Urinary bladder (tissue), 4 donors: Measurements from ENCODE around the gene WNT2B. TPM values are rescaled to one million over a fixed set of nuclear protein-coding genes. Genes with fewer than 3 reads are reported as not detected.

ENCODE experiments used
- DNase-seq: peaks from one replicate; pipeline ENCODE4 v3.0.0-alpha.2; 2015; ENCODE audit errors: extremely low spot score
- H3K27ac ChIP-seq: one replicate; pipeline ENCODE4 v1.5.1; 2013; ENCODE audit warnings: low read depth, mild to moderate bottlenecking, moderate library complexity
- H3K36me3 ChIP-seq: one replicate; pipeline ENCODE4 v1.6.1; 2013; ENCODE audit warnings: mild to moderate bottlenecking, moderate library complexity; ENCODE audit not compliant: insufficient read depth
- H3K4me1 ChIP-seq: one replicate; pipeline ENCODE4 v1.6.1; 2013; ENCODE audit warnings: mild to moderate bottlenecking, moderate library complexity; ENCODE audit not compliant: insufficient read depth
- H3K4me3 ChIP-seq: one replicate; pipeline ENCODE4 v1.5.1; 2013; ENCODE audit warnings: low read depth, low read length
- WGBS: extraction: QIAGEN DNeasy Blood & Tissue Kit; methylation state at CpG from one replicate; pipeline ENCODE4 v1.1.7; 2013; 5-methylcytosine and 5-hydroxymethylcytosine counted together
- polyA plus RNA-seq: library from polyadenylated mRNA; stranded (reverse); fragments of 200-250 nt; gene quantifications from one replicate; pipeline ENCODE4 v1.2.3, GENCODE V29; 2013
- total RNA-seq: library from RNA; depleted of rRNA; stranded (reverse); fragments of >200 nt; gene quantifications from one replicate; pipeline ENCODE4 v1.2.3, GENCODE V29; 2014
- donor health status: healthy with polysubstance abuse.
- donor health status: healthy.

Gene WNT2B
- total and polyA plus RNA-seq, 2 donors, result 9.1 to 55.2 TPM

DNA sequence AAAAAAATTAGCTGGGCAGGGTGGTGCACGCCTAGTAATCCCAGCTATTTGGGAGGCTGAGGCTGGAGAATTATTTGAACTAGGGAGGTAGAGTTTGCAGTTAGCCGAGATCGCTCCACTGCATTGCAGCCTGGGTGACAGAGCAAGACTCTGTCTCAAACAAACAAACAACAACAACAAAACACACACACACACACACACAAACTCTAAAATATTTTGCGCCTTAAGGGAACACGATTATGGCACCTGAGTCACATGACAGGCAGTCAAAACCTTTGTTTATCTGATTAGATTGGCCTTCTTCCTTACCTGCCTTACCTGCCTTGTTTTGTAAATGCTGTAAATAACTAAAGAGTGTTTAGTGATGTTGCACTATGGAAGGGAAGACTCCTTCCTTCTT lies 20.6 kb upstream of the WNT2B start:
- Histone ChIP-seq H3K27ac (no peak overlapping the region), H3K4me3 (no peak overlapping the region), H3K36me3 (peaks cover 1% of the 10 kb centered on the region), H3K4me1 (no peaks in the 10 kb centered on the region)
- DNase-seq, result no peak
- WGBS, result 96% methylated on average over 5 of the region's 5 CpGs

DNA sequence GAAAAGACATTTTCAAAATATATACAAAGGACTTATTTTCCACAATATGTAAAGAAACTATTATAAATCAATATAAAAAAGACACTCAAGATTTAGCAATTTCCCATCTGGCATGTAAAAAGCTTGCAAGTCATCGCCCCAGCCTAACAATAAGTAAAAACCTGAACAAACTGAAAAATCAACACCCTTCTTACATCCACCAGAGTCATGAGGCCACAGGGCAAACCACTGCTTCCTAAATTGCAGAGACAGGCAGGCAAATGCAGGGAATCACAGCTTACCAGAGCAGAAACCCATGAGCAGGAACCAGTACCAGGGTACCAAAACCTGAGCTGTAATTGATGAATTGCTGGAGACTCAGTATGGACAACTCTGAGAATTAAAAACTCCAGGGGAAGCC lies 16.7 kb upstream of the WNT2B start:
- DNase-seq, result no peak
- Histone ChIP-seq H3K4me1 (no peaks in the 10 kb centered on the region), H3K36me3 (peaks cover 1% of the 10 kb centered on the region), H3K27ac (no peak overlapping the region), H3K4me3 (no peak overlapping the region)
- 88% methylated on average over 1 of the region's 1 CpG for WGBS

DNA sequence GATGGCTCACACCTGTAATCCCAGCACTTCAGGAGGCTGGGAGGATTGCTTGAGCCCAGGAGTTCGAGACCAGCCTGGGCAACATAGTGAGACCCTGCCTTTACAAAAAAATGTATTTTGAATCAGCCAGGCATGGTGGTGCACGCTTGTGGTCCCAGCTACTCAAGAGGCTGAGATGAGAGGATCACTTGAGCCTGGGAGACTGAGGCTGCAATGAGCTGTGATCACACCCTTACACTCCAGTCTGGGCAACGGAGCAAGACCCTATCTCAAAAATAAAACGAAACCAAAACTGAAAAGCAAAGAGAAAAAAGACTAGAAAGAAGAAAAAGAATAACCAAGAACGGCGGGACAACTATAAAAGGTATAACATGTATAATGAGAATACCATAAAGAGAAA lies 15.4 kb upstream of the WNT2B start:
- H3K4me1 ChIP-seq, result no peaks in the 10 kb centered on the region
- no peak for DNase-seq
- 94% methylated on average over 6 of the region's 6 CpGs for WGBS
- no peak overlapping the region for H3K4me3 ChIP-seq
- H3K36me3 ChIP-seq, result no peaks in the 10 kb centered on the region
- H3K27ac ChIP-seq, result no peak overlapping the region

DNA sequence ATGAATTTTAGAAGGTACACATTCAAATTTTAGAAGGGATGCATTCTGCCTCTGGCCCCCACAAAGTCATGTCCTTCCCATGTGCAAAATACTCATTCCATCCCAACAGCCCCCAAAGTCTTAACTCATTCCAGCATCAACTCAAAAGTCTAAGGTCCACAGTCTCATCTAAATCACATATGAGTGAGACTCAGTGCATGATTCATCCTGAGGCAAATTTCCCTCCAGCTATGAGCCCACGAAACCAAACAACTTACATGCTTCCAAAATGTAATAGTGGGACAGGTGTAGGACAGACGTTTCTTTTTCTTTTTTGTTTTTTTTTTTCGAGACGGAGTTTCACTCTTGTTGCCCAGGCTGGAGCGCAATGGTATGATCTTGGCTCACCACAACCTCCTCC lies 12.5 kb upstream of the WNT2B start:
- DNase-seq, result no peak
- Histone ChIP-seq H3K4me3 (no peak overlapping the region), H3K4me1 (no peaks in the 10 kb centered on the region), H3K27ac (no peak overlapping the region), H3K36me3 (no peaks in the 10 kb centered on the region)
- 84% methylated on average over 5 of the region's 5 CpGs for WGBS

DNA sequence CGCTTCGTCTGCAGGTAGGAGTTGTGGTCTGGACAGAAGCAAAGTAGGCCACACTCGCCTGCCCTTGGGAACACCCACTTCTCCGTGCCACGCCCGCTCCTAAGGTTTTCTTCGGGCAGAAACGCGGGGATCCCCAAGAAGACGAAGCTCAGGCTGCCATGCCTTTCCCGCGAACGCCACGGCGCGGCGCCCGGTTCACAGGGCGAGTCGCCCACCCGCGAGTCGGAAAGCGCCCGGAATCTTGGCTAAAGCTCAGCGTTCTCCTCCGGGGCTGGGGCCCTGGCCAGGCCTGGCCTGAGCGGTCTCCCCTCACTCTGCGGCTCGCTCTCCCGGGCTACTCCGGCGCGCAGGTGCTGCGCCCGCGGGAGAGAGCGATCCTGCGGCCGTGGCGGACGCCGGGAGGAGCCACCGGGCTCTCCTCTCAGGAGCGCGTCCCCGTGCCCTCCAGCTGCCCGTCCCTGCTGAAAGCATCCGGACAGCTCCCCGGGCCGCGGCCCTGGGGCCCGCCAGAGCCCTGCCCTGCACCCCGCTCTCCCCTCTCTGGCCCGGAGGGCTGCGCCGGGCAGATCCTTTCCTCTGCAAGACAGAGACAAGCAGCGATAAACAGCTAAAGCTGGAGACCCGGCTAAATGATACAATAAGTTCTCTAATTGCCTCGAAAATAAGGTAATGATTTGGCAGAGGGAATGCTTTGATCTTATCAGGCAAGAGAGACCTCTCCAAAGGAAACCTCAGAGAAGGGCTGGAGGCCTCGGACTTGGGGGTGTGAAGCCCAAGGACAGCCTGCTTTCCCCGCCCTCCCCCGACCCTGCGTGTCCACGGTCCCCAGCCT lies 6.7 kb upstream of the WNT2B start:
- WGBS, result 3% methylated on average over 65 of the region's 65 CpGs
- Histone ChIP-seq H3K4me1 (no peaks in the 10 kb centered on the region), H3K36me3 (no peaks in the 10 kb centered on the region), H3K27ac (no peak overlapping the region), H3K4me3 (peak overlapping the region; percentile 48)
- DNase-seq, result peak; percentile 56

DNA sequence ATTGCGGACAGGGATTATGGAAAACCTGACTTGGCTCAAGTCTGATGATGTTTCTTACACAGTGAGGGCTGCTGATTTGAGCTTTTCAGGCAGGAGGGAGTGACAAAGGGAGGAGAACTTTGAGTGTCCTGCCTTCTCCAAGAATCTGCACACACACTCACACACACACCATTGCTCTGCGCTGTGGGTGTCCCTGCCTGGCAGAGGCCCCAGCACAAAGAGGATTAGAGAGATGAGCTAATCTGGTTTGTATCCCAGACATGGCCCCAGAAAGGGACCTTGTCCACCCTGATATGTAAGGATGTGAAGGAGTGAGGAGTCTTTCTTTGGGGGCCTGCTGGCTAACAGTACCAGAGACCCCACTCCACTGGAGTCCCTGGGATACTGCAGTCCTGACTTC lies 5.9 kb upstream of the WNT2B start:
- DNase-seq, result no peak
- Histone ChIP-seq H3K4me3 (no peak overlapping the region), H3K36me3 (no peaks in the 10 kb centered on the region), H3K4me1 (no peaks in the 10 kb centered on the region), H3K27ac (no peak overlapping the region)
- WGBS, result 47% methylated on average over 2 of the region's 2 CpGs

DNA sequence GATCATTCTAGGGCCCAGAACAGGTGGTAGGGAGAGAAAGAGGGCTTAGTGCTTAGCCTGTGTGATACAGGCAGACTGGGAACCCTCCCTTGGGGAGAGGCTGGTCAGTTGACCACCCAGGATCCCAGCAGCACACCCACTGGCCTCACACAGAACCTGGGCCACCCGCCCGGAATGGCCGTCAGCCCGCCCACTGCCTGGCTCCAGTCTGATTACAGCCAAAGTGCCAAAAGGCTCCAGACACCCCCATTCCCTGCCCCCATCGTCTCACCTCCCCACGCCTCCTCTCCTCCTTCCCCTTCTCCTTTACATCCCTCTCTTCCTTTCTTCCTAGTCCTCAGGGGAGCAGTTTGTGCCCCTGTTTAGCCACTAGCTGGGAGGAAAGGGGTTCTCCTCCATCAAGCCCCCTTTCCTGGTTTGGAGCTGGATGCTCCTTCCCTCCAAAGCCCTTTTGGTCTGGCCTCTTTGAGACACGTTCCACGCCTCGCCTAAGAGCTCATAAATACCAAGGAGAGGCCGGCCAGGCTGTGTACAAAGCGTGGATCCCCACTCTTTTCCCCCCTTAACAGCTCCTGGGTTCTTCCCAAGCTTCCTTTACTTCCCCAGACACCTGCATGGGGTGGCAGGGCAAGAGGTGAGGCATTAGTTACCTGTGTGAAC lies 4.6 kb upstream of the WNT2B start:
- Histone ChIP-seq H3K4me1 (no peaks in the 10 kb centered on the region), H3K27ac (no peak overlapping the region), H3K36me3 (no peaks in the 10 kb centered on the region), H3K4me3 (no peak overlapping the region)
- 49% methylated on average over 11 of the region's 11 CpGs for WGBS
- peak; percentile 49 for DNase-seq

DNA sequence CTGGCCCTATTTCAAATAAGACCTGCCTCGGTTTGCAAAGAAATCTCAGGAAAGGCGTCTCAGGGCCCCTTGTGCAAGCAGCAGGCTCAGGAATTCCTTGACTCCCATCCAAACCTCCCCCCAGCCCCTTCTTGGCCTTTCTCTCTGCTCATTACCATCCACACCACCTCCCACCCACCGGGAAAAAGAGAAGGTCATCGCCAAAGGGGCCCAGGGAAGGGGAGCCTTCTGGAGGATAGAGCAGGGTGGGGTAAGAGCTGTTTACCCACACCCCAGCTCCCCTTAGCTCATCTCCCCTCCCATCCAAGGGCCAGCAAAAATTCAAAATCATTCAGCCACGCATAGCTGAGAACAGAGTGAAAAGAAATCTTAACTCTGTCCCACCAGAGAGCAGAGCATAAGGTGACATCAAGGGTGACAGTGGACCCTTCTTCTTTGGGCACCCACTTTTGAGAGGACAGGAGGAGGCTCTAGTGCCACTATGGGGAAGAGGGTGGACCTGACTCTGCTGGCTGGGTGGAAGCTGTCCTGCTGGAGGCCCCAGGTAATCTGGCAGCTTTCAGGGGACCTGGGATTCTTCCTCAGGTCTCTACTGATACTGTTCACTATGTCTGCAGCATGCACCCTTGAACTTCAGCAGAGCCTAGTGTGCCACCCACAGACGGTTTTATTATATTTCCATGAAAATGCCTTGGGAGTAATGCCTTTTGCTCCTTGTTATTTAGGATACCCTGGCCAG lies 3.9 kb upstream of the WNT2B start:
- no peaks in the 10 kb centered on the region for H3K4me1 ChIP-seq
- H3K27ac ChIP-seq, result no peak overlapping the region
- H3K36me3 ChIP-seq, result no peaks in the 10 kb centered on the region
- peak; percentile 57 for DNase-seq
- WGBS, result 42% methylated on average over 6 of the region's 6 CpGs
- no peak overlapping the region for H3K4me3 ChIP-seq

DNA sequence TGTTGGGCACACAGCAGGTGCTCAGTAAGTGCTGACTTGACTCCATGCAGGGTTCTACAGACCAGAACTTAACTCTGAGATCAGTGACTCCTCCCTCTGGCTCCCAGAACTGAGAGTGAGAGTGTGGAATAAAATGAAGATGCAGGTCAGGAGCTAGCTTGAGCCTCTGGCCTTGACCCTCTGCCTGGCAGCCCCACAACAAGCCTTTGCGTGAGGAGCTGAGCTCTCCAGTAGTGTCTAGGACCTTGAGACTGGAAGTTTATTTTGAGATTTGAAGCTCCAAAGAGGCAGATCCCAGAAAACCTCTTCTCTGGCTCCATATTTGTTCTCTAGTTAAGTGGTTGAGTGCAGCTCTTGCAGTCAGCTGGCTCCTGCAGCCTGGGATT lies 3.4 kb upstream of the WNT2B start:
- H3K36me3 ChIP-seq, result no peaks in the 10 kb centered on the region
- no peak overlapping the region for H3K4me3 ChIP-seq
- no peak for DNase-seq
- no peak overlapping the region for H3K27ac ChIP-seq
- no peaks in the 10 kb centered on the region for H3K4me1 ChIP-seq
- 69% methylated on average over 1 of the region's 1 CpG for WGBS

DNA sequence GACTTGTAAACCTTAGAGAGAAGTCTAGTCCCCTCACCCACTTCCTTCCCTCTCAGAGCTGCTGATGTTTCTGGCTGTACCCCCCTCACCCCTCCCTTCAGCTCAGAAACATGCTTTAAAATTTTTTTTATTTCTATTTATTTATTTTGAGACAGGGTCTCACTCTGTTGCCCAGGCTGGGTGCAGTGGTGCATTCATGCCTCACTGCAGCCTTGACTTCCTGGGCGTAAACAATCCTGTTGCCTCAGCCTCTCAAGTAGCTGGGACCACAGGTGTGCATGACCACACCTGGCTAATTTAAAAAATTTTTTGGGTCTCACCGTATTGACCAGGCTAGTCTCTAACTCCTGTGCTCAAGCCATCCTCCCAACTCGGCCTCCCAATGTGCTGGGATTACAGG lies 2.9 kb upstream of the WNT2B start:
- no peak for DNase-seq
- 85% methylated on average over 3 of the region's 3 CpGs for WGBS
- no peak overlapping the region for H3K4me3 ChIP-seq
- H3K27ac ChIP-seq, result no peak overlapping the region
- H3K36me3 ChIP-seq, result no peaks in the 10 kb centered on the region
- H3K4me1 ChIP-seq, result no peaks in the 10 kb centered on the region

DNA sequence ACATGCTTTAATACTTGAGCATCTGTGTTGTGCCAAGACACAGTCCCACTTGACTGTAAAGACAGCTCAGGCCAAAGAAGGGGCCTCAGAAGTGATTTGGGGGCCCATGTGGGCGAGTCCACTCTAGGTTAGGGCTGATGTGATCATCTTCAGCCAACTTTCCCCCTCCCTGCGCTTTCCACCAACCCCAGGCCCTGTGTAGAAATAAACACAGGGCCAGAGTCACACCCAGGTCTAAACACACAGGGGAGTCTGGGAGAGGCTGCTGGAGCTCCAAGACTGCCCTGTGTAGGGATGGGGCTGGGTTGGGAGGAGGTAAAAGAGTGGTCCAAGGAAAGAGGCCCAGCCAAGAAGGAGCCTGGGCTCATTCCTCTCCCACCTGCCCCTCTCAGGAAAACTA lies 2.5 kb upstream of the WNT2B start:
- DNase-seq, result no peak
- Histone ChIP-seq H3K27ac (no peak overlapping the region), H3K4me3 (no peak overlapping the region), H3K4me1 (no peaks in the 10 kb centered on the region), H3K36me3 (no peaks in the 10 kb centered on the region)
- WGBS, result 86% methylated on average over 2 of the region's 2 CpGs

DNA sequence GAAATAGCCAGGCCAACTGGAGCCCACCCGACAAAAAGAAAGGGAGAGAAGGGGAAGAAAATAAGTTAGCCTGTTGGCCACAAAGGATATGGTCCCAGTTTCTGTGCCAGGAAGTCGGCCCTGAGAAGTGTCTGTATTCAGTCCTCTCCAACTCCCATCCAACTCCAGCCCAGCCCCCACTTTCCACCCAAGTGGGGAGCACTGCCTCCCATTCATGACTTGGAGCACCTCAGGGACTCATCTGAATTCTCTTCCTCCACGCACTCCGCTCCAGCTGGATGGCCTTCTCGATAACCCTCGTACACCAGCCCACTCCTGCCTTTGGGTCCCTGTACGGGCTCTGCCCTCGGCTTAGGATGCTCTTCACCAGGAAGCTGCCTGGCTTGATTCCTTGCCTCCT lies 2.0 kb upstream of the WNT2B start:
- no peak overlapping the region for H3K4me3 ChIP-seq
- no peaks in the 10 kb centered on the region for H3K36me3 ChIP-seq
- H3K27ac ChIP-seq, result no peak overlapping the region
- no peak for DNase-seq
- no peaks in the 10 kb centered on the region for H3K4me1 ChIP-seq
- 89% methylated on average over 8 of the region's 8 CpGs for WGBS

DNA sequence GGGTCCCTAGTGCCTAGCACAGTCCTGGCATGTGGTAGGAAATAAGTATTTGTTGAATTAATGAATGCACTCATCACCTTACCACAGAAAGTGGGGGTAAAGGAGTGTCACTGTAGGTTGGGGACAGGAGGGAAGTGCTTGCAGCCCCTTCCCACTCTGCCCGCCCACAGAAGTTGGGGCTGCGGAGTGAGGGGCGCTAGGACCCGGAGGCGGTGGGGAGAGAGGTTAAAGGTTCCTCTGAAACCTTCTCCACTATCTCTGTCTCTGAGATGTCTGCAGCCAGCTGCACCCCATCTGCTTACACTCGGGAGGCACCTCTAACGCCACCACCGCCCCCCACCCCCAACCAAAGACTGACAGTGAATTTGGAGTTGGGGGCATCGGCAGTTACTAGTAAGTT lies 1.4 kb upstream of the WNT2B start:
- Histone ChIP-seq H3K4me1 (no peaks in the 10 kb centered on the region), H3K27ac (no peak overlapping the region), H3K36me3 (no peaks in the 10 kb centered on the region), H3K4me3 (no peak overlapping the region)
- 74% methylated on average over 9 of the region's 9 CpGs for WGBS
- no peak for DNase-seq

DNA sequence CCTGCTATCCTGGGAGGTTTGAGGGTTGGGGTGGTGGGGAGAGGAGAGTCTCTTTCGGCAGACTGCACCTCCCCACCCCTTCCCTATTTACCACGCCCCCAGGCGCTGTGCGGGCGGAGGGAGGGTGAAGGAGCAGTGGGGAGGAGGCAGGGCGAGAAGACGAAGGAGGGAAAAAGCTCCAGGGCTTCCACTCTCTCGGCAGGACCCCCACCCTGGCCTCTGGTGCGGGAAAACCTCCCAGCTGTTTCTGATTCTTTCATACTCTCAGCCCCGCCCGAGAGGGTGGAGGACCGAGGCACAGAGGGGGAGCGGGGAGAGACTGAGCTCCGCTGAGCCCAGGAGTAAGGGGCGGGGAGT lies 866 bp upstream of the WNT2B start:
- H3K4me3 ChIP-seq, result peak overlapping the region; percentile 53
- H3K36me3 ChIP-seq, result no peaks in the 10 kb centered on the region
- 1% methylated on average over 15 of the region's 15 CpGs for WGBS
- DNase-seq, result no peak
- H3K4me1 ChIP-seq, result no peaks in the 10 kb centered on the region
- H3K27ac ChIP-seq, result no peak overlapping the region
